K562 (cell line): ENCODE results near the gene DNAJB1. TPM values are rescaled to one million over a fixed set of nuclear protein-coding genes. Genes with fewer than 3 reads are reported as not detected.
A peak's percentile ranks its signal among the peaks of the same experiment; 100 is the strongest.

Experiments used
- ATAC-seq: fragments of 200-7000 bp; cut with Tn5 transposase; 3 replicates; pipeline ENCODE4 v1.9.1; 2020; ENCODE audit warnings: moderate library complexity
- BruUV-seq: library from RNA; stranded (reverse); fragments of 400-500 nt; replicated peaks from 2 replicates; lab custom pipeline; 2021; lab: Mats Ljungman, UMichigan
- CTCF ChIA-PET: fragments of 300-600 bp; formaldehyde crosslinking; extraction: SDS; loops from one replicate; lab custom pipeline; 2021; ENCODE audit warnings: low intra/inter-chr PET ratio; lab: Yijun Ruan, JAX
- POLR2A ChIA-PET: fragments of 300-600, 350-650 bp; sonication (Branson Sonifier 250); formaldehyde crosslinking; extraction: SDS; loops from one replicate; lab custom pipeline; 2021; ENCODE audit warnings: antibody characterized with exemption, inconsistent platforms; lab: Yijun Ruan, JAX
- DNase-seq, 4 experiments: peaks; one replicate each; pipeline versions ENCODE4 v3.0.0 to v3.0.0-alpha.2; 2011 to 2018; ENCODE audit warnings: low spot score in 3 of 4, mixed read lengths in 3 of 4; ENCODE audit errors: extremely low read depth in 1 of 4
- FAIRE-seq: peaks from 2 replicates; lab custom pipeline; 2011; peaks lifted over from hg19 to GRCh38; lab: Jason Lieb, UNC
- H2AFZ ChIP-seq: 2 replicates; pipeline ENCODE4 v1.6.0; 2011; ENCODE audit warnings: low read depth, low read length, control low read depth, inconsistent platforms
- H3K27ac ChIP-seq: fragments of 200-600 bp; 3 replicates; pipeline ENCODE4 v1.8.0; 2011; ENCODE audit warnings: low read depth, mild to moderate bottlenecking, control low read depth, inconsistent platforms, low read length, moderate library complexity, mixed read lengths; ENCODE audit errors: extremely low read depth
- H3K27me3 ChIP-seq, 2 experiments: fragments of 300-600 bp in 1 of 2; 2 replicates in 1 of 2; 3 replicates in 1 of 2; pipeline versions ENCODE4 v1.6.0 to v1.8.0; 2011; ENCODE audit warnings: inconsistent platforms in 2 of 2, low read length in 2 of 2, mild to moderate bottlenecking in 1 of 2, mixed read lengths in 1 of 2, moderate library complexity in 1 of 2; ENCODE audit not compliant: control insufficient read depth in 2 of 2, insufficient read depth in 2 of 2
- H3K36me3 ChIP-seq: fragments of 300-600 bp; 3 replicates; pipeline ENCODE4 v1.8.0; 2011; ENCODE audit warnings: mild to moderate bottlenecking, low read length, inconsistent platforms; ENCODE audit not compliant: control insufficient read depth, insufficient read depth
- H3K4me1 ChIP-seq, 2 experiments: fragments of 200-600 bp in 1 of 2; replicated peaks in 1 of 2; 2 replicates in 1 of 2; 3 replicates in 1 of 2; pipeline versions ENCODE4 v1.5.1 to v1.8.0; 2011; ENCODE audit warnings: inconsistent platforms in 2 of 2, low read length in 2 of 2, mild to moderate bottlenecking in 1 of 2, mixed read lengths in 1 of 2, moderate library complexity in 1 of 2; ENCODE audit not compliant: control insufficient read depth in 2 of 2, insufficient read depth in 2 of 2
- H3K4me2 ChIP-seq: 2 replicates; pipeline ENCODE4 v1.6.1; 2011; ENCODE audit warnings: low read length, control low read depth, inconsistent platforms, mixed read lengths; ENCODE audit not compliant: insufficient read depth
- H3K4me3 ChIP-seq: fragments of 200-600 bp; sonication (generic), shearing (Covaris generic); 2 replicates; pipeline ENCODE4 v1.5.1; 2016; ENCODE audit warnings: control low read depth, inconsistent platforms
- H3K79me2 ChIP-seq: fragments of 200-600 bp; 3 replicates; pipeline ENCODE4 v1.8.0; 2011; ENCODE audit warnings: low read length, inconsistent platforms; ENCODE audit not compliant: control insufficient read depth, insufficient read depth
- H3K9ac ChIP-seq, 2 experiments: 2 replicates each; pipeline versions ENCODE4 v1.6.0 to v1.6.1; 2011; ENCODE audit warnings: low read depth in 2 of 2, low read length in 2 of 2, control low read depth in 1 of 2, inconsistent platforms in 1 of 2, mild to moderate bottlenecking in 1 of 2, mixed read lengths in 1 of 2; ENCODE audit not compliant: insufficient read depth in 1 of 2
- H3K9me1 ChIP-seq: one replicate; pipeline ENCODE4 v1.6.0; 2011; ENCODE audit warnings: inconsistent platforms, mild to moderate bottlenecking, low read length, moderate library complexity; ENCODE audit not compliant: control insufficient read depth, insufficient read depth
- H3K9me3 ChIP-seq: replicated peaks from 2 replicates; pipeline ENCODE4 v1.5.1; 2011; ENCODE audit warnings: low read depth, low read length, inconsistent platforms; ENCODE audit not compliant: control insufficient read depth, insufficient read depth
- H4K20me1 ChIP-seq: replicated peaks from 2 replicates; pipeline ENCODE4 v1.6.1; 2011; ENCODE audit warnings: low read length, inconsistent platforms, mixed read lengths; ENCODE audit not compliant: control insufficient read depth, insufficient read depth
- CREB1 ChIP-seq, 2 experiments: sonication (generic) in 1 of 2; formaldehyde crosslinking in 1 of 2; IDR thresholded peaks; 2 replicates each; pipeline versions ENCODE4 v1.6.1 to v1.8.0; 2012 to 2022; ENCODE audit warnings: inconsistent platforms in 1 of 2, mild to moderate bottlenecking in 1 of 2, missing genetic modification reagents in 1 of 2, moderate library complexity in 1 of 2
- HDAC3 ChIP-seq: fragments of 450-650 bp; IDR thresholded peaks from 2 replicates; pipeline ENCODE4 v1.6.1; 2018; ENCODE audit warnings: borderline replicate concordance, mild to moderate bottlenecking, moderate library complexity; ENCODE audit not compliant: partially characterized antibody
- HMGN3 ChIP-seq: IDR thresholded peaks from 2 replicates; pipeline ENCODE4 v1.6.1; 2011; ENCODE audit warnings: borderline replicate concordance, low read depth, mild to moderate bottlenecking, mixed read lengths, low read length; ENCODE audit not compliant: insufficient read length; ENCODE audit errors: extremely low read depth
- MAX ChIP-seq: sonication (generic); formaldehyde crosslinking; IDR thresholded peaks from 2 replicates; pipeline ENCODE4 v1.9.0; 2022; ENCODE audit warnings: mild to moderate bottlenecking, missing genetic modification reagents
- NKRF ChIP-seq: fragments of 450-650 bp; IDR thresholded peaks from 2 replicates; pipeline ENCODE4 v1.6.1; 2016; ENCODE audit warnings: borderline replicate concordance
- NR2C1 ChIP-seq, 2 experiments: fragments of 450-650 bp; IDR thresholded peaks; 2 replicates each; pipeline ENCODE4 v1.6.1; 2017; ENCODE audit warnings: mild to moderate bottlenecking in 2 of 2, antibody characterized with exemption in 1 of 2, inconsistent platforms in 1 of 2, missing compliant biosample characterization in 1 of 2, missing genetic modification characterization in 1 of 2
- PHF21A ChIP-seq: fragments of 450-650 bp; IDR thresholded peaks from 2 replicates; pipeline ENCODE4 v1.6.1; 2017; ENCODE audit warnings: low read depth, borderline replicate concordance
- PREB ChIP-seq: sonication (generic); formaldehyde crosslinking; IDR thresholded peaks from 2 replicates; pipeline ENCODE4 v1.8.1; 2023; ENCODE audit warnings: mild to moderate bottlenecking, missing genetic modification reagents
- RREB1 ChIP-seq: fragments of 250-450 bp; sonication (Bioruptor Pico); IDR thresholded peaks from 2 replicates; pipeline ENCODE4 v1.4.0; 2020
- SMAD4 ChIP-seq: fragments of 250-450 bp; sonication (Bioruptor Pico); conservative IDR thresholded peaks from 2 replicates; pipeline ENCODE4 v1.8.0; 2021; ENCODE audit warnings: inconsistent platforms, mild to moderate bottlenecking, moderate library complexity
- TCF7L2 ChIP-seq: fragments of 150-350 bp; IDR thresholded peaks from 2 replicates; pipeline ENCODE4 v1.6.1; 2016; ENCODE audit warnings: low read depth, mild to moderate bottlenecking, low read length, moderate library complexity
- ZFX ChIP-seq: sonication (generic); formaldehyde crosslinking; IDR thresholded peaks from 2 replicates; pipeline ENCODE4 v1.8.0; 2022; ENCODE audit warnings: mild to moderate bottlenecking, missing genetic modification reagents, moderate library complexity
- ZNF589 ChIP-seq: fragments of 200-800 bp; sonication (Bioruptor generic); IDR thresholded peaks from 2 replicates; pipeline ENCODE4 v1.6.1; 2016; ENCODE audit warnings: low read depth, missing genetic modification characterization, missing compliant biosample characterization
- WGBS: fragments of 100-300 bp; shearing (Covaris generic); methylation state at CpG from one replicate; pipeline ENCODE4 v1.1.6; 2016; ENCODE audit warnings: low coverage, mixed read lengths; ENCODE audit not compliant: insufficient coverage; ENCODE audit errors: missing lambda C conversion rate; 5-methylcytosine and 5-hydroxymethylcytosine counted together
- in situ Hi-C: fragments of 300-500 bp; cut with MboI; formaldehyde crosslinking; loops from 4 replicates; pipeline ENCODE4 v1.15.0; 2018; ENCODE audit warnings: inconsistent platforms, mixed read lengths
- intact Hi-C: fragments of 100-400 bp; cut with micrococcal nuclease; formaldehyde crosslinking; loops from 2 replicates; pipeline ENCODE4 v1.14.2; 2022
- polyA plus RNA-seq, 8 experiments: library from polyadenylated mRNA; depleted of rRNA in 4 of 8; stranded (reverse) in 5 of 8; unstranded in 3 of 8; fragments of >200 nt; fragmentation: Nextera tagmentation in 2 of 8; fragmentation: Illumina TruSeq in 1 of 8; extraction: Ambion mirVana in 2 of 8; extraction: Trizol in 1 of 8; gene quantifications; 2 replicates each; pipeline versions ENCODE4 v1.2.1 to v1.2.3, GENCODE V29; 2011 to 2014; ENCODE audit warnings: inconsistent platforms in 1 of 8, missing spikeins in 1 of 8
- total RNA-seq, 7 experiments: library from RNA; depleted of rRNA in 6 of 7; stranded (reverse); fragments of >200 nt in 6 of 7; fragmentation: Illumina TruSeq in 2 of 7; extraction: Trizol in 2 of 7; gene quantifications; 2 replicates each; pipeline versions ENCODE4 v1.2.1 to v1.2.3, GENCODE V29; 2011 to 2021; ENCODE audit warnings: low replicate concordance in 1 of 7

DNAJB1 gene
- total and polyA plus RNA-seq, 9 of the 15 experiments (the other 6 are each of a cell fraction or from before 2014, with no cell fraction given), result 13.2 to 113 (median 62.1) TPM

- POLR2A ChIA-PET, result interaction anchor here (0.5 kb wide), 1 partner anchor 168 kb away, joined by 3 read pairs; no protein-coding TSS in a partner anchor
- CTCF ChIA-PET, result no interaction called here
- peak overlapping the region in 1 of 2 experiments; percentile 12; a peak in 2 of 4 replicates for H3K9ac ChIP-seq
- peaks cover 50% of the 10 kb centered on the region for H3K79me2 ChIP-seq
- H3K4me3 ChIP-seq, result no peak overlapping the region
- H4K20me1 ChIP-seq, result peaks cover 18% of the 10 kb centered on the region
- H3K4me1 ChIP-seq, result peaks cover 19 to 79% of the 10 kb centered on the region in 2 experiments; a peak in 4 of 5 replicates
- H2AFZ ChIP-seq, result no peak overlapping the region
- H3K27ac ChIP-seq, result no peak overlapping the region
- no TSS peak for BruUV-seq
- peaks cover 27% of the 10 kb centered on the region; the same call in 1 of the 3 replicates for H3K36me3 ChIP-seq
- H3K9me3 ChIP-seq, result no peaks in the 10 kb centered on the region
- H3K9me1 ChIP-seq, result peaks cover 8% of the 10 kb centered on the region
- no peaks in the 10 kb centered on the region for H3K27me3 ChIP-seq
- ATAC-seq (no peak), DNase-seq (no peak), FAIRE-seq (no peak)
- no peak overlapping the region for H3K4me2 ChIP-seq
- in situ Hi-C loops (no loop called here), intact Hi-C loops (no loop called here)
- WGBS, result 87% methylated on average over 6 of the region's 6 CpGs
- TF ChIP-seq ZNF589 (CRISPR knock-in tag) (no peak), MAX (CRISPR knock-in tag) (no peak), HDAC3 (no peak), CREB1 (IDR thresholded peaks at IDR 0.05) (no peak), CREB1 (CRISPR knock-in tag; IDR thresholded peaks at IDR 0.05) (no peak), ZFX (CRISPR knock-in tag) (no peak), RREB1 (no peak), SMAD4 (CRISPR knock-in tag) (no peak), PREB (CRISPR knock-in tag) (no peak), NKRF (no peak), PHF21A (no peak), NR2C1 (IDR thresholded peaks at IDR 0.05) (no peak), NR2C1 (tag; IDR thresholded peaks at IDR 0.05) (no peak), TCF7L2 (no peak), HMGN3 (no peak)
Measured at GRCh38 chr19:14560776-14561108, 42.5 kb upstream of the DNAJB1 start.
